GM18907 (cell line): Measurements from ENCODE around the gene AGAP1.

ENCODE experiments used
- ATAC-seq: cut with Tn5 transposase; IDR thresholded peaks from one replicate; pipeline ENCODE4 v1.9.1; 2021; ENCODE audit warnings: mild to moderate bottlenecking, moderate library complexity; ENCODE audit not compliant: unreplicated experiment

AGAP1 gene

GRCh38 chr2:235789552-235789951 lies 295.7 kb downstream of the AGAP1 start:
- no peak for ATAC-seq

GRCh38 chr2:235793163-235793752 lies 299.4 kb downstream of the AGAP1 start:
- ATAC-seq: no peak

DNA sequence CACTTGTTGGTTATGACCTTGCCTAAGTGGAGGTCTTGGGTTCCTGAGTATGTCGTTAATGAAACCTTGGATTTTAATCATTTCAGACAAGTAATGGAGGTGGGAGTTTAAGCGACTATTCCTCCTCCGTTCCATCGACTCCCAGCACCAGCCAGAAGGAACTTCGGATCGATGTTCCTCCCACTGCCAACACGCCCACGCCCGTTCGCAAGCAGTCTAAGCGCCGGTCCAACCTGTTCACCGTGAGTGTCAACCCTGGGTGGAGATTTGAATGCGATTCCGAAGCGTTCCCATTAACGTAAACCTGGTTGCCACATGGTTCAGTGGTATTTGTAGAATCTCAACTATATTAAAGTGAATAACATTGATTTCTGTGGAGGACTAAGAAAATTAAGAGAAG lies 305.4 kb downstream of the AGAP1 start:
- ATAC-seq: no peak

DNA sequence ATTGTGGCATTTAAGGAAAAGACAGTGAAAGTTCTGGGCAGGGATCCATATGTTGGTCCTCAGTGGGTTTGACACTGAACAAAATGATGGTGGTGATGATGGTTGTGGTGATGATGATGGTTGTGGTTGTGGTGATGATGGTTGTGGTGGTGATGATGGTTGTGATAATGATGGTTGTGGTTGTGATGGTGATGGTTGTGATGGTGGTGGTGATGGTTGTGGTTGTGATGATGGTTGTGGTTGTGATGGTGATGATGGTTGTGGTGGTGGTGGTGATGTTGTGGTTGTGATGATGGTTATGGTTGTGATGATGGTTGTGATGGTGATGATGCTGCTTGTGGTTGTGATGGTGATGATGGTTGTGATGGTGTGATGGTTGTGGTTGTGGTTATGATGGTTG lies 308.7 kb downstream of the AGAP1 start:
- no peak for ATAC-seq

DNA sequence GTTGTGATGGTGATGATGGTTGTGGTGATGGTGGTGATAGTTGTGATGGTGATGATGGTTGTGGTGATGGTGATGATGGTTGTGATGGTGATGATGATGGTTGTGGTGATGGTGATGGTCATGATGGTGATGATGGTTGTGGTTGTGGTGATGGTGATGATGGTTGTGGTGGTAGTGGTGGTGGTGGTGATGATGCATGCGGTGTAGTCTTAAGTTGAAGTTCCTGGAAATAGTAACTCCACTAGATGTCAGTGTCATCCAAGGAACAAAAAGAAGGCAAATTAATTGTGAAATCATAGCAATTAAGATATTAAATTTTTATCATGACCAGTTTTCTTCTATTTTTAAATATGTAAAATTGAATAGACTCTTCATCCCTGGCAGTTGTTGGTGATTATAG lies 309.2 kb downstream of the AGAP1 start:
- no peak for ATAC-seq

- no peak for ATAC-seq
These were observed 310.8 kb downstream of the AGAP1 start for GRCh38 chr2:235804676-235805075.

GRCh38 chr2:235806986-235807750 lies 313.3 kb downstream of the AGAP1 start:
- no peak for ATAC-seq

- no peak for ATAC-seq
These were observed 314.5 kb downstream of the AGAP1 start for GRCh38 chr2:235808366-235808765.

GRCh38 chr2:235810252-235810651 lies 316.4 kb downstream of the AGAP1 start:
- no peak for ATAC-seq

DNA sequence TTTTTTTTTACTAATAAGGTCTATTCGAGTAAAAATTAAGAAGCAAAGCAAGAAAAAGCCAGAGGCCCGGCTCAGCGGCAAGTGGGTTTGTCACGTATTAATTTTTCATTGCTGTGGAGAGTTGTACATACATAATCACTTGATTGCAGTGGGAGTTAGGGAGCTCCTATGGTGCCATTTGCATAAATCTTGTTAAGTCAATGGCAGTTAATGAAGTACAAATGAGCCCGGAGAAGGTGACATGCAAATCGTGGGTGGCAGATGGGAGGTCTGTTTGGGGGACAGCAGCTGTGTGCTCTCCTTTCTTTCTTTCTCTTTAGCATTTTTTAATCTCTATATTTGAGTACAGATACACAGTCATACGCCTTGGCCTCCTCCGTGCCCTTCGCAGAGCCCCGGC lies 317.0 kb downstream of the AGAP1 start:
- no peak for ATAC-seq

GRCh38 chr2:235811446-235812184 lies 317.8 kb downstream of the AGAP1 start:
- ATAC-seq: no peak

GRCh38 chr2:235812185-235812665 lies 318.4 kb downstream of the AGAP1 start:
- ATAC-seq: no peak

- ATAC-seq: no peak
These were observed 319.6 kb downstream of the AGAP1 start for GRCh38 chr2:235813398-235813797.

DNA sequence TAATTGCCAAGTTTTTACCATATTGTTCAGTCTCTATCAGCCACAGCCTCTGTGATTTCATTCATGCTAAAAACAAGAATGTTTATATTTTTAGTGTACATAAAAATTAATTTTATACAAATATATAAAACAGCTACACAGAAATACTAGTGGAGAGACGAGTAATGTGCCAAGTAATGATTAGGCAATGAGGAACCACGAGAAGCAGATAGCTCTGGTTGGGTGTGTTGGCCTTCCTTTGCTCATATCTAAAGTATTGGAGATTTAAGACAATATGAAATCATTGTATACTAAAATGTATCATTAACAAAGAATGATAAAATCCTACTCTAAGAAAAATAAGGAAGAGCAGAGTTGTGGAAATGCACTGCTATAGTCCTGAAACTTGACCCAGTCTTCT lies 326.7 kb downstream of the AGAP1 start:
- no peak for ATAC-seq

GRCh38 chr2:235824331-235824730 lies 330.5 kb downstream of the AGAP1 start:
- ATAC-seq: no peak

DNA sequence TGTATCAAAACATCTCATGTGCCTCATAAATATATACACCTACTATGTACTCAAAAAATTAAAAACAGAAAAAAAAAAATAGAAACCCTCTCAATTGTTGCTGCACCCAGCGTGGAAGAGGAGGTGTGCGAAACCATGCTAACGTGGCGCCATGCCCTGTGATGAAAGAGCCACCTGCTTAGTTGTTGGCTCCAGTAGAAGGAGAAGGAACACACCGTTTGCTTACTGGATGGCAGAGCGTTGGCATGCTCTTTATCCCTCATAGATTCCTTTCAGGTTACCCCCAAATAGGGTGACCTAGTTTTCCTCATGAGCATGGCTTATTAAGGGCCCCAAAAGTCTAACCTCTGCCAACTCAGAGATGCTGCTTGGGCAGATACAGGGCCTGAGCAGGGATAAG lies 332.1 kb downstream of the AGAP1 start:
- ATAC-seq: no peak

DNA sequence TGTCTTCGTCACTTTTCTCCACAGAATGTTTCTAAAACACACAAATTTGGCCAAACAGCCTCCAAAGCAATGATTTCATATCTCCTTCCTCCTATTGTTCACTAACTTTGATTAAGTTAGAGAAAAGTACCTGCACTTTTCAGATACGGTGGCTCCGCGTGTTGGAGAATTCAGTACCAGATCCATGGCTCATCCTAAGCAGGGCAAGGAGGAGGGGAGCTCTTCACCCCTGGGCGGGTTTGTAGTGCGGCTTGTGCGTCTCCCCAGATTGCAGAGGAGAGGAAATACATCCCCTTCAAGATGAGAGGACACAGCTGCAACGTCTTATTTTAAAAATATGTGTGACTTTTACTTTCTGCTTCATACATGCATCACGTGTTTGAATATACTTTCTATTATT lies 333.0 kb downstream of the AGAP1 start:
- no peak for ATAC-seq

GRCh38 chr2:235827585-235827992 lies 333.7 kb downstream of the AGAP1 start:
- ATAC-seq: no peak

DNA sequence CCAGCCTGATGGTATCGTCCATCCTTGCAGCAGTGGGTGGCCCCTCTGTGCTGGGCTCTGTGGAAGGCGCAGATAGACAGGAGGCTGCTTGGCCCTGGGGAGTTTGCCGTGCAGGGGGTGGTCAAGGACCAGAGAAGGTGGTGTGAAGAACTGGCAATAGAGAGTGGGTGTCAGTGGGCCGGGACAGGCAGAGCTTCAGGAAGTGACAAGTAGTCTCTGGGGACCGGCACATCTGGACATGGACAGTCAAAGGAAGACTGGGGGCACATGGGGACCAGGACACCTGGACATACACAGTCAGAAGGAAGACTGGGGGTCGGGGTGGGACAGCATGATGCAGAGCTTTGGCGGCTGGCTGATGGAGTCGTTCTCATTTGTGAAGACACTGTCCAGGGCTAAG lies 335.9 kb downstream of the AGAP1 start:
- no peak for ATAC-seq

DNA sequence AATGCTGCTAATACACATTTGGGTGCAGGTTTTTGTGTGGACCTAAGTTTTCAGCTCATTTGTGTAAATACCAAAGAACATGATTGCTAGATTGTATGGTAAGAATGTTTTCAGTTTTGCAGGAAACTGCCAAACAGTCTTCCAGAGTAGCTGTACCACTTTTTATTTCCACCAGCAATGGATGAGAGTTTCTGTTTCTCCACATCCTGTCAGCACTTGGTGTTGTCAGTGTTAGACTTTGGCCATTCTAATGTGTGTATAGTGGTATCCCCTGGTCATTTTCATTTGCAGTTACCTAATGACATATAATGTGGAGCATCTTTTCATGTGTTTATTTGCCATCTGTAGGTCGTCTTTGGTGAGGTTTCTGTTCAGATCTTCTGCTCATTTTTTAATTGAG lies 337.9 kb downstream of the AGAP1 start:
- ATAC-seq: no peak

GRCh38 chr2:235832941-235833340 lies 339.1 kb downstream of the AGAP1 start:
- ATAC-seq: no peak
